Renal cortex interstitium (tissue), 15 donors: ENCODE measurements around the gene ZBTB46. TPM values are rescaled to one million over a fixed set of nuclear protein-coding genes. Genes with fewer than 3 reads are reported as not detected.
"Not testable (repeated sequence)": the region's sequence is repeated elsewhere in the genome, so short reads cannot be mapped to it uniquely, and the experiment has no call there.

Experiments used
- DNase-seq, 11 donors: peaks; one replicate each; pipeline ENCODE4 v3.0.0-alpha.2; 2013; ENCODE audit warnings: low read depth in 9 of 11, low spot score in 4 of 11; ENCODE audit errors: extremely low read depth in 1 of 11
- long read RNA-seq, 16 experiments: transcript quantifications; one replicate each; lab custom pipeline, GENCODE V29; 2026
- polyA plus RNA-seq, 3 donors: library from polyadenylated mRNA; unstranded; fragments of 120-200 nt; gene quantifications; one replicate each; pipeline ENCODE4 v1.2.1, GENCODE V29; 2013; ENCODE audit not compliant: insufficient read length in 3 of 3

ZBTB46 gene, protein sequence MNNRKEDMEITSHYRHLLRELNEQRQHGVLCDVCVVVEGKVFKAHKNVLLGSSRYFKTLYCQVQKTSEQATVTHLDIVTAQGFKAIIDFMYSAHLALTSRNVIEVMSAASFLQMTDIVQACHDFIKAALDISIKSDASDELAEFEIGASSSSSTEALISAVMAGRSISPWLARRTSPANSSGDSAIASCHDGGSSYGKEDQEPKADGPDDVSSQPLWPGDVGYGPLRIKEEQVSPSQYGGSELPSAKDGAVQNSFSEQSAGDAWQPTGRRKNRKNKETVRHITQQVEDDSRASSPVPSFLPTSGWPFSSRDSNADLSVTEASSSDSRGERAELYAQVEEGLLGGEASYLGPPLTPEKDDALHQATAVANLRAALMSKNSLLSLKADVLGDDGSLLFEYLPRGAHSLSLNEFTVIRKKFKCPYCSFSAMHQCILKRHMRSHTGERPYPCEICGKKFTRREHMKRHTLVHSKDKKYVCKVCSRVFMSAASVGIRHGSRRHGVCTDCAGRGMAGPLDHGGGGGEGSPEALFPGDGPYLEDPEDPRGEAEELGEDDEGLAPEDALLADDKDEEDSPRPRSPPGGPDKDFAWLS
- polyA plus RNA-seq: 10 to 100 TPM; 15.5 to 20.0 (median 19.2) TPM
- long read RNA-seq, donor 1, full-length matches to known transcripts: 3 of 3 reads
- long read RNA-seq, donor 1, partial matches to known transcripts: 0 of 3 reads
- long read RNA-seq, donor 1, other reads (novel, unspliced or antisense): 0 of 3 reads
- long read RNA-seq, donor 2, full-length matches to known transcripts: 2 of 2 reads
- long read RNA-seq, donor 2, partial matches to known transcripts: 0 of 2 reads
- long read RNA-seq, donor 2, other reads (novel, unspliced or antisense): 0 of 2 reads
- long read RNA-seq, donor 3, full-length matches to known transcripts: 4 of 4 reads
- long read RNA-seq, donor 3, partial matches to known transcripts: 0 of 4 reads
- long read RNA-seq, donor 3, other reads (novel, unspliced or antisense): 0 of 4 reads
- long read RNA-seq, donor 4: 0 reads
- long read RNA-seq, donor 5, full-length matches to known transcripts: 5 of 5 reads
- long read RNA-seq, donor 5, partial matches to known transcripts: 0 of 5 reads
- long read RNA-seq, donor 5, other reads (novel, unspliced or antisense): 0 of 5 reads
- long read RNA-seq, donor 6, full-length matches to known transcripts: 4 of 4 reads
- long read RNA-seq, donor 6, partial matches to known transcripts: 0 of 4 reads
- long read RNA-seq, donor 6, other reads (novel, unspliced or antisense): 0 of 4 reads
- long read RNA-seq, donor 7, full-length matches to known transcripts: 3 of 3 reads
- long read RNA-seq, donor 7, partial matches to known transcripts: 0 of 3 reads
- long read RNA-seq, donor 7, other reads (novel, unspliced or antisense): 0 of 3 reads
- long read RNA-seq, donor 8, full-length matches to known transcripts: 5 of 5 reads
- long read RNA-seq, donor 8, partial matches to known transcripts: 0 of 5 reads
- long read RNA-seq, donor 8, other reads (novel, unspliced or antisense): 0 of 5 reads
- long read RNA-seq, donor 9, full-length matches to known transcripts: 2 of 2 reads
- long read RNA-seq, donor 9, partial matches to known transcripts: 0 of 2 reads
- long read RNA-seq, donor 9, other reads (novel, unspliced or antisense): 0 of 2 reads
- long read RNA-seq, donor 10, full-length matches to known transcripts: 6 of 6 reads
- long read RNA-seq, donor 10, partial matches to known transcripts: 0 of 6 reads
- long read RNA-seq, donor 10, other reads (novel, unspliced or antisense): 0 of 6 reads
- long read RNA-seq, donor 11, full-length matches to known transcripts: 2 of 2 reads
- long read RNA-seq, donor 11, partial matches to known transcripts: 0 of 2 reads
- long read RNA-seq, donor 11, other reads (novel, unspliced or antisense): 0 of 2 reads
- long read RNA-seq, donor 12, full-length matches to known transcripts: 2 of 2 reads
- long read RNA-seq, donor 12, partial matches to known transcripts: 0 of 2 reads
- long read RNA-seq, donor 12, other reads (novel, unspliced or antisense): 0 of 2 reads
- long read RNA-seq, donor 13, full-length matches to known transcripts: 9 of 9 reads
- long read RNA-seq, donor 13, partial matches to known transcripts: 0 of 9 reads
- long read RNA-seq, donor 13, other reads (novel, unspliced or antisense): 0 of 9 reads
- long read RNA-seq, donor 14, full-length matches to known transcripts: 3 of 25 reads
- long read RNA-seq, donor 14, partial matches to known transcripts: 22 of 25 reads
- long read RNA-seq, donor 14, other reads (novel, unspliced or antisense): 0 of 25 reads
- long read RNA-seq, donor 15, full-length matches to known transcripts: 3 of 3 reads
- long read RNA-seq, donor 15, partial matches to known transcripts: 0 of 3 reads
- long read RNA-seq, donor 15, other reads (novel, unspliced or antisense): 0 of 3 reads
- long read RNA-seq, donor 16, full-length matches to known transcripts: 4 of 12 reads
- long read RNA-seq, donor 16, partial matches to known transcripts: 8 of 12 reads
- long read RNA-seq, donor 16, other reads (novel, unspliced or antisense): 0 of 12 reads

DNA sequence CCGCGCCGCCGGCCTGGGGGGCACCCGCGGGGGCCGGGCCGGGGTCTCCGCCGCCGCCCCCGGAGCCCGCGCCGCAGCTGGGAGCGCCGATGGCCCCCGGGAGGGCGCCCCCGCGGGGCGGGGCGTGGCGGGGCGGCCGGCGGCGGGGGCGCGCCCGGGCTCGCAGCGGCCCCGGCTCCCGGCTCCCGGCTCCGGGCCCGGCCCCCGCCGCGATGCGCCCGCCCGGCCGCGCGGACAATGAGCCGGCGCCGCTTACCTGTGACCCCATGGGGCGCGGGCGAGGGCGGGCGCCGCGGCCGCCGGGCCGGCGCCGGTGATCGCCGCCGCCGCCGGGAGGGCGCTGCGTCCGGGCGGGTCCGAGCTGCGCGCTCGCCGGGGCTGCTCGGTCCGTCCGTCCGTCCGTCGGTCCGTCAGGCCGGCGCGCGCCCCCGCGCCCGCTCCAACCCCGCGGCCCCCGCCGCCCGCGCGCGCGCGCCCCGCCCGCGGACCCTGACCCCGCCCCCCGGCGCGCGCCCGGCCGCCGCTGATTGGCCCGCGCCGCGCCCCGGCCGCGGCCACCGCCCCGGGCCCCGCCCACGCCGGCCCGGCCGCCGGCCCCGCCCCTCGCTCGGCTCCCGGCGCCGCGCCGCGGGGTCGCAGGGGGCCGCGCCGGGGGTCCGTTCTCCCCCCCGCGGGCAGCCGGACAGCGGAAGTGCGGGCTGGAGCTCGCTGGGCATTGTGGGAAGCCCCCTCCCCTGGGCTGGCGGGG is at the start of gene ZBTB46:
ZBTB46 (minus strand) TSS at position 424 of the 748 bp plus-strand sequence. CDS start 40,507 bp downstream, outside the sequence.
- no peak for DNase-seq

DNA sequence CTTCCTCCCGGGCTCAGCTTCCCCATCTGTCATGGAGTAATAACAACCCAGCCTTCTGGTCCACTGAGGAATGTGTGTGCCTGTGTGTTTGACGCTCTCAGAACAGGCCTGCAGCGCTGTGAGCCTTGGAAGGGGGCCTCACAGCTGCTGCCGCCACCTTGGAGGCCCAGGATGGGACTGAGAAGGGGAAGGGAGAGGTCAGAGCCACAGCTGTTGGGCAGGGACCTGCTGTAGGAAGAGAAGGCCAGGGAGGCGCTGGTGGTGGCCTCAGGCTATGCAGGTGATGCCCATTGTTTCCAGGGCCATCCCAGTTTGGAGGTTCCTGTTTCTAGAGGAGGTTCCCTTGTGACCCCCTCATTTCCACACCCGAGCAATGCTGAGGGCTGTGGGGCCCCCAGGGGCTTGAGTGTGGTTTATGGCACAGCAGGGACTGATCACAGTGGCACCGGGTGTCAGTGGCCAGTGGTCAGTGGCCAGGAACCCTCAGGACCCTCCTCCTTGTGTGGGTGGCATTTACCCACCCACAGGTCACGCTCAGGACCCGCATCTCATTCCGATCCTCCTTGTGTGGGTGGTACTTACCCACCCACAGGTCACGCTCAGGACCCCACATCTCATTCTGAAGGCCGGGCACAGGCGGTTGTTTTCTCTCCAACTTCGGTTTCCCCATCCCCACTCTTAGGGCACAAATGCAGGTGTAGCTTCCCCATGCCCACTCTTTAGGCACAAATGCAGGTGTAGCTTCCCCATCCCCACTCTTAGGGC is 48.0 kb upstream of the ZBTB46 start:
- no peak for DNase-seq

DNA sequence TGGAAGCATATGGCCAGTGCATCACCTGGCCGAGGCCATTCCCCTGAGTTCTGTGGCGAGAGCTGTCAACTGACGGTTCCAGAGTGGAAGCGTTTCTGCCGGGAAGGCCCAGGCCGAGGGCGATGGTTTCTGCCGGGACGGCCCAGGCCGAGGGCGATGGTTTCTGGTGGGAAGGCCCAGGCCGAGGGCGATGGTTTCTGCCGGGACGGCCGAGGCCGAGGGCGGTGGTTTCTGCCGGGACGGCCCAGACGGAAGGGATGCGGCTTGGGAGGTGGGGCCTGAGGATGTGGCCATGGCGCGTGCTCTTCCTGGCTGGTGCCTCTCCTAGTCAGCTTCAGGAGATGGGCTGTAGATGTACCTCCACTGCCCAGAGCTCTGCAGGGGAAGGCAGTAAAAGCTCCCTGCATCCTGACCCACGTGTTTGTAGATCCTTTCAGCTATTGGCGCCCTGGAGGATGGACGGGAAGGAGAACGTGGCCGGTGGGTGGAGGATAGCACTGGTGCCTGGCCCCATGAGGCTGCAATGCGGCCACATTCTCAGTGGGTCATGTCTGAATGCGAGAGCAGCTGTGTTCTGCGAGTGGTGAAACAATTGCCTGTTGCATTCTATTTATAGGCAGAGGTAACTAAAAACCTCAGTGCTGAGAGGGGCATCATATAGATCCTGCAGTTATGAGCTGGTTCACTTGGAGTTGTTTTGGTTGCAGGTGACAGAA is 46.8 kb upstream of the ZBTB46 start:
- no peak for DNase-seq

DNA sequence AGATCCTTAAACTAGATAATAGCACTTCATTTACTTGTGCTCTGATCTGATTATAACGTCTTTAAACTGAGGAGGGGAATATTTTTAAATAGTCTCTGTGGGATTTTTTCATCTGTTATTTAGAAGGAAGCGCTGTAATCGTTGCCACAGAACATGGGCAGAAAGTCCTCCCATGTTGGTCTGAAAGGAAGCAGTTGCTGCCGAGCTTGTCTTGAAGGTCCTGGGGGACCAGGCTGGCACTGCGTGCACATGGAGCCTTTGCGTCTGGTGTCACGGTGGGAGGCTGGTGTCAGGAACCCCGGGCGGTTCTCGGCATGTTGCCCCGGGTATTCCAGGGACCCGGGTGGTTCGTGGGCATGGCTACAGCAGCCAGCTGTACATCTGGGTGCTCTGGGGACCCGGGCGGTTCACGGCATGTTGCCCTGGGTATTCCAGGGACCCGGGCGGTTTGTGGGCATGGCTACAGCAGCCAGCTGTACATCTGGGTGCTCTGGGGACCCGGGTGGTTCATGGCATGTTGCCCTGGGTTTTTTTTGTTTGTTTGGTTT is 45.5 kb upstream of the ZBTB46 start:
- DNase-seq: no peak

DNA sequence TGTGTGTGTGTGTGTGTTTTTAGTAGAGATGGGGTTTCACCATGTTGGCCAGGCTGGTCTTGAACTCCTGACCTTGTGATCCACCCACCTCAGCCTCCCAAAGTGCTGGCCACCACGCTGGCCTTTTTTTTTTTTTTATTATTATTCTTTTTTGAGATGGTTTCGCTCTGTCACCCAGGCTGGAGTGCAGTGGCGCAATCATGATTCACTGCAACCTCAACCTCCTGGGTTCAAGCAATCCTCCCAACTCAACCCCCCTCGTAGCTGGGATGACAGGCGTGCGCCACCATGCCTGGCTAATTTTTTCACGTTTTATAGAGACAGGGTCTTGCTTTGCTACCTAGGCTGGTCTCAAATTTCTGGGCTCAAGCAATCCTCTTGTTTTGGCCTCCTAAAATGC is 43.2 kb upstream of the ZBTB46 start:
- not testable (repeated sequence) for DNase-seq

DNA sequence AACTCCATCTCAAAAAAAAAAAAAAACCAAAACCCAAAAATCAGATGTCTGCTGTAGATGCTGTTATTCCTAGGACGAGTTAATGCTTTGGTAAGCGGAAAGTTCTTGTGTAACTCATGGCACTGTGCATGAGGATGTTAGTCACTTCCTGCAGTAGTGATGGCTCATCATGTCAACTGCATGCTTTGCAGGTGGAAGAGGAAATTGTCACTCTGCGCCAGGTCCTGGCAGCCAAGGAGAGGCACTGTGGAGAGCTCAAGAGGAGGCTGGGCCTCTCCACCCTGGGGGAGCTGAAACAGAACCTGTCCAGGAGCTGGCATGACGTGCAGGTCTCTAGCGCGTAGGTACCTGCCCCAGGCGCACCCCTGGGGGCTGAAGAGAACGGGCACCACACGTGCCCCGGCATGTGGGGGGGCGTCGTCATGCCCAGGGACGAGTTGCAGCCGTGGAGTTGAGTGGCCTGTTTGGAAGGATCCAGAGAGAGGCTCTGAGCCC is 42.5 kb upstream of the ZBTB46 start:
- DNase-seq: no peak

DNA sequence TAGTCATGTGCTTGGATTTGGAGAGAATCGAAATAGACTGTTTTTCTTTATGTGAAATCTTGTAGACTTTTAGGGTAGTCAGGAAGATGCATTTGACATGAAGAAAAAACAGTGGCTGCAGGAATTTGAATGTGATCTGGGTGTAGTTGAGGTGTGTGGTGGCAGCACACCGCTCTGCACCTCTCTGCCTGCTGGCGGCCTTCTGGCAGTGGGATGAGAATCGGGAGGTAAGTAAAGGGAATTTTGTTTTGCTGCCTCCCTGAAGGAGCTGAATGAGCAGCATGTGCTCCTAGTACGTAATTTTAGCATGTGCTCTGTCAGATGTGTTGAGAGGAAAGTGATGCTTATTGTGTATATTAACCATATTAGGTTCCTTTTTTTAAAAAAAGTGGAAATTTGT is 37.2 kb upstream of the ZBTB46 start:
- DNase-seq: no peak

DNA sequence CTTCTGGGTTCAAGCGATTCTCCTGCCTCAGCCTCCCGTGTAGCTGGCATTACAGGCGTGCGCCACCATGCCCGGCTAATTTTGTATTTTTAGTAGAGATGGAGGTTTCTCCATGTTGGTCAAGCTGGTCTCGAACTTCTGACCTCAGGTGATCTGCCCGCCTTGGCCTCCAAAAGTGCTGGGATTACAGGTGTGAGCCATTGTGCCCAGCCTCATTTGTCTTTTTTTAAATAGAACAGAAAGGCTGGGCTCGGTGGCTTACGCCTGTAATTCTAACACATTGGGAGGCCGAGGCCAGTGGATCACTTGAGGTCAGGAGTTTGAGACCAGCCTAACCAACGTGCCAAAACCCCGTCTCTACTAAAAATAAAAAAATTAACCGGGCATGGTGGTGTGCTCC is 36.0 kb upstream of the ZBTB46 start:
- not testable (repeated sequence) for DNase-seq

DNA sequence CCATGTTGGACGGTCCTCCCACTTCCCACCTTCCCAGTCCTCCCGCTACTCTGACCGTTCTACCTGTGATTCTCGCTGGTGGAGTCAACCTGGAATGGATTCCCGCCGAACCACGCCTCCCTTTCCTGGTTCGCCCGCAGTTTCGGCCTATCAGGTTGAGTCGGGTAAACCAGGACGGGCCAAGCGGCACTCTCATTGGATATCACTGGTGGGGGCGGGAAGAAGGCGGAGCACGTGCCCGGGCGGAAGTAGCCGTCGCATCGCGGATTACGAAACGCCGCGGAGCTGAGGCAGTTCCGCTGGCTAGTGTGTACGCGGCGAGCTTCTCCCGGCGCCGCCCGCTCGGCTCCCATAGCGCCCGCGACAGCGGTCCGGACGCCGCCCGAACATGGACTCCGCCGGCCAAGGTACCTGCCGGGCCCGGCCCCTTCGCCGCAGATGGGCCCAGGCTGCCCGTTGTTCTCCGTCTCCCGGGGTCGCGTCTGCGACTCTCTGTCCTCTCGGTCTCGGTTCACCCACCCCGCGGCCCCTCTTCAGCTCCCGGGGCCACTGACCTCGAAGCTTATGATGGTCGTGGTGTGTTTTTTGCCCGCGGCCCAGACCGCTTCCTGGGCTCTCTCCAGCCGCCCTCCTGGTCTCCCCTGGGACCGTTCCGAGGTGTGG is 34.0 kb upstream of the ZBTB46 start, which contains the start of gene TPD52L2:
TPD52L2 (plus strand) TSS at position 293 of the 663 bp plus-strand sequence; CDS start at position 389, 96 bp downstream.
- peak; percentile 91 to 99 (median 96) for DNase-seq

DNA sequence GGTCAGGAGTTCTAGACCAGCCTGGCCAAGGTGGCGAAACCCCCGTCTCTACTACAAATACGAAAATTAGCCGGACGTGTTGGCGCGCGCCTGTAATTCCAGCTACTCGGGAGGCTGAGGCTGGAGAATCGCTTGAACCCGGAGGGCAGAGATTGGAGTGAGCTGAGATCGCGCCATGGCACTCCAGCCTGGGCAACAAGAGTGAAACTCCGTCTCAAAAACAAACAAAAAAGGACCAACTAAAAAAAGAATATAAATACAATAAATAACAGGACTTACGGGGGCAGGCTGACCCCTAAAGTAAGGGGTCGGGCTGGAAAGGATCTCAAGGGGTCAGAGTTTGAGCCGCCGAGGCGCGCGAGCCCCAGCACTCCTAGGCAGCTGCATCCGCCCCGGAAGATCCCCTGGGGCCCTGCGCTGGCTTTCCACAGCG is 33.5 kb upstream of the ZBTB46 start:
- no peak for DNase-seq

DNA sequence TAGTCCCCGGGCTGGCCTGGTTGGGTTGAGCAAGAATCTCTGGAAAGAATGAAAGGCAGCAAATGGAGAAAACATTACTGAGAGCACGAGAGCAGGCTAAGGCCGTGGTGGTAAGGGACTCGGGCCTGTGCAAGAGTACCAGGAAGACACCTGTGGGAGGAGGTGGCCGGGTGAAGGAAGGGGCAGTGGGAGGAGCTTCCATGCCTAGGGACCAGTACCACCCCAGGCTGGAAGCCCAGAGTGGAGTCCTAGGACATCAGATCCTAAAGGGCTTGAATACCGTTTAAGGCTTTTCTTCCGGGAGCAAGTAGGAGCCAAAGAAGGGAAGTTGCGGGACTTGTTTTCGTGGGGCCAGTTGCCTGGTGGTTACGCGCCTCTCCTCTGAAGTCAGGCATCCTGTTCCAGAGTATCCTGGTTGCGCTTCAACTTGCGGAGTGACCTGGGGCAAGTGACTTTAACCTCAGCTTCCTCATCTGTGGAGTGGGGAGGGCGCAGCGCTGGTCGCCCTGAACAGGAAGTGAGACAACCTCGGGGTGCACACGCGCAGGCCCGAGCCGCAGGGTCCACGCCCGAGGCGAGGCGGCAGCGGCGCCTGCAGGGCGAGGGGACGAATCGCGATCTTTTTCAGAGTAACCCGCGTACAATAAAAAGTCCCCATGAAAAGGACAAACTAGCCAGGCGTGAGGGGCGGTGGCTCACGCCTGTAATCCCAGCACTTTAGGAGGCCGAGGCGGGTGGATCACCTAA is 32.9 kb upstream of the ZBTB46 start:
- peak in 2 of 11 donors; percentile 72 to 73 for DNase-seq

DNA sequence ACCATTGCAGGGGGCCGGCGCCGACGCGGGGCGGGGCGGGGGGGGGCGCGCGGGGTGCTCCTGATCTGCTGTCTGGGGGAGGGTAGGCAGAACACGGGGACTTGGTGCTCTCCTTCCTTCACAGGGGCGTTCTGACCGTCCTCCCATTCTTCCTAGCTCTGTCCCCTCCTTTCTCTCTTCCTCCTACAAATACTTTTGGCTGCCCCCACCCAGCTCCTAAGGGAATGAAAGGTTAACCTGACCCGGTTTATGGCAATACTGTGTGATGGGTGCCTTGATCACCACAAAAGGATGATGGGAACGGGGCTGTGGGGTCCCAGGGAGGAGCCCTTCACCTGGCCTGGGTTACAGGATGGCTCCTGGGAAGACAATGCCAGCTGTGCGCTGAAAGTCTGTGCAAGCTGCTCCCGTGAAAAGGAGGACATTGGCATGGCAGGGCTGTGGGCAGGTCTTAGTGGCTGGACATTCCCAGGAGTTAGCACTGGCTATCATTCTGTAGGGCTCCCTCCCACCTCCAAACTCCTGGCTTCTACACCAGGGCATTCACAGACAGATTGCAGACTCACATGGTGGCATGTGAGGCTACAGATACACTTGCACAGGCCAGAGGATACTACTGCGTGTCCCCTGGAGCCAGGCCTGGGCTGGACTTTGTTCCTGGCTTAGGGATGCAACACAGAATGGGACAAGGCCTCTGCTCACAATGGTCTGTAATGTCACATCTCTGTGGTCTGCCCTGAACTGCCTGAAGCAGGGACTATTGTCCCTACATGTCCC is 32.1 kb upstream of the ZBTB46 start:
- no peak for DNase-seq
